Measurements from ENCODE around the gene LIF. TPM values are rescaled to one million over a fixed set of nuclear protein-coding genes. Genes with fewer than 3 reads are reported as not detected.

LIF gene
- total RNA-seq = under 1 TPM; 0.31 to 0.77 TPM
- 0.78 TPM for polyA plus RNA-seq (2013, experiment 1 of 2)
- 0.87 TPM for polyA plus RNA-seq (2013, experiment 2 of 2)
- long read RNA-seq, experiment 1 = 0 reads
- long read RNA-seq, experiment 2, partial matches to known transcripts = 0 of 2 reads
- long read RNA-seq, experiment 2, other reads (novel, unspliced or antisense) = 2 of 2 reads
- long read RNA-seq, experiment 3 = 0 reads
- long read RNA-seq, experiment 4 = 0 reads

- peak within 1 kb of the TSS; percentile 20 for H3K9ac ChIP-seq (ENCODE audit: extremely low read depth, low read length, poor library complexity, severe bottlenecking)
These were observed at the start of gene LIF for GRCh38 chr22:30245985-30246813. Gene LIF (minus strand): TSS chr22:30246759. CDS start chr22:30246695, 64 bp downstream.

GRCh38 chr22:30296324-30296723 is 49.8 kb upstream of the LIF start:
- no peak for TF ChIP-seq CTCF (conservative IDR thresholded peaks at IDR 0.05)
- Mint-ChIP-seq H3K4me1 (no peaks in the 10 kb centered on the region), H3K27me3 (ENCODE audit: insufficient read depth) (no peaks in the 10 kb centered on the region), H3K9me3 (no peaks in the 10 kb centered on the region), H3K4me3 (no peak overlapping the region), H3K36me3 (ENCODE audit: low read depth) (peaks cover 28% of the 10 kb centered on the region), H3K27ac (no peak overlapping the region)
- Histone ChIP-seq H3K4me3 (ENCODE audit: low read length) (no peak overlapping the region), H3K9ac (ENCODE audit: extremely low read depth, low read length, poor library complexity, severe bottlenecking) (no peak overlapping the region), H3K36me3 (ENCODE audit: control insufficient read depth, insufficient read depth, low read length) (peaks cover 23% of the 10 kb centered on the region), H3K27me3 (ENCODE audit: control insufficient read depth, insufficient read depth, low read length, poor library complexity, severe bottlenecking) (no peaks in the 10 kb centered on the region), H3K4me1 (ENCODE audit: control insufficient read depth, insufficient read depth, low read length) (no peaks in the 10 kb centered on the region), H3K9me3 (ENCODE audit: control insufficient read depth, low read length) (no peaks in the 10 kb centered on the region), H3K27ac (ENCODE audit: low read depth, low read length) (no peak overlapping the region)
- WGBS, 2 experiments (ENCODE audit: insufficient coverage in 1 of 2, insufficient read length in 1 of 2) = 95 to 100% methylated on average over 2 to 4 of the region's 4 CpGs
- DNase-seq = no peak

More at GRCh38 chr22:30245985-30246813, at the start of gene LIF:
- no peaks in the 10 kb centered on the region for H3K9me3 Mint-ChIP-seq
- H3K27ac Mint-ChIP-seq = no peak within 1 kb of the TSS
- TF ChIP-seq CTCF (conservative IDR thresholded peaks at IDR 0.05) = peak; percentile 39
- H3K9me3 ChIP-seq (ENCODE audit: control insufficient read depth, low read length) = no peaks in the 10 kb centered on the region
- H3K27me3 ChIP-seq (ENCODE audit: control insufficient read depth, insufficient read depth, low read length, poor library complexity, severe bottlenecking) = peaks cover 38% of the 10 kb centered on the region
- H3K36me3 ChIP-seq (ENCODE audit: control insufficient read depth, insufficient read depth, low read length) = no peaks in the 10 kb centered on the region
- WGBS, 2 experiments (ENCODE audit: insufficient coverage in 1 of 2, insufficient read length in 1 of 2) = 1% methylated on average over 26 to 64 of the region's 64 CpGs
- H3K4me1 ChIP-seq (ENCODE audit: control insufficient read depth, insufficient read depth, low read length) = no peaks in the 10 kb centered on the region
- H3K4me3 ChIP-seq (ENCODE audit: low read length) = peak within 1 kb of the TSS; percentile 78
- H3K27me3 Mint-ChIP-seq (ENCODE audit: insufficient read depth) = peaks cover 43% of the 10 kb centered on the region
- H3K4me1 Mint-ChIP-seq = peaks cover 5% of the 10 kb centered on the region
- no peaks in the 10 kb centered on the region for H3K36me3 Mint-ChIP-seq (ENCODE audit: low read depth)
- peak within 1 kb of the TSS; percentile 71 for H3K4me3 Mint-ChIP-seq
- H3K27ac ChIP-seq (ENCODE audit: low read depth, low read length) = no peak within 1 kb of the TSS
- DNase-seq = peak; percentile 82

- H3K9me3 Mint-ChIP-seq = no peaks in the 10 kb centered on the region
- Histone ChIP-seq H3K4me3 (ENCODE audit: low read length) (no peak overlapping the region), H3K9ac (ENCODE audit: extremely low read depth, low read length, poor library complexity, severe bottlenecking) (no peak overlapping the region), H3K27ac (ENCODE audit: low read depth, low read length) (no peak overlapping the region), H3K27me3 (ENCODE audit: control insufficient read depth, insufficient read depth, low read length, poor library complexity, severe bottlenecking) (no peaks in the 10 kb centered on the region), H3K9me3 (ENCODE audit: control insufficient read depth, low read length) (no peaks in the 10 kb centered on the region), H3K36me3 (ENCODE audit: control insufficient read depth, insufficient read depth, low read length) (peaks cover 21% of the 10 kb centered on the region), H3K4me1 (ENCODE audit: control insufficient read depth, insufficient read depth, low read length) (peaks cover under 1% of the 10 kb centered on the region)
- no peak overlapping the region for H3K4me3 Mint-ChIP-seq
- H3K36me3 Mint-ChIP-seq (ENCODE audit: low read depth) = peaks cover 22% of the 10 kb centered on the region
- no peak for TF ChIP-seq CTCF (conservative IDR thresholded peaks at IDR 0.05)
- H3K27ac Mint-ChIP-seq = no peak overlapping the region
- H3K27me3 Mint-ChIP-seq (ENCODE audit: insufficient read depth) = no peaks in the 10 kb centered on the region
- WGBS, 2 experiments (ENCODE audit: insufficient coverage in 1 of 2, insufficient read length in 1 of 2) = 87% methylated on average over 6 of the region's 7 CpGs; no CpG with 5 or more reads in 1 of the 2 experiments
- H3K4me1 Mint-ChIP-seq = no peaks in the 10 kb centered on the region
- no peak for DNase-seq
These were observed 49.0 kb upstream of the LIF start for GRCh38 chr22:30295576-30295975.

Data from endodermal cell (in vitro differentiated cells).